ENCODE measurements around the gene MUS81. TPM values are rescaled to one million over a fixed set of nuclear protein-coding genes. Genes with fewer than 3 reads are reported as not detected.
"Not testable (repeated sequence)": the region's sequence is repeated elsewhere in the genome, so short reads cannot be mapped to it uniquely, and the experiment has no call there.

MUS81 gene
- total RNA-seq, 2 donors from 2014 or later = 51.0 to 64.5 TPM

GRCh38 chr11:65822776-65823528 lies 37.3 kb upstream of the MUS81 start:
- Histone ChIP-seq H3K4me1 (ENCODE audit: control insufficient read depth, insufficient read depth, low read length) (no peaks in the 10 kb centered on the region), H3K4me3 (ENCODE audit: low read length) (no peak overlapping the region), H3K36me3 (ENCODE audit: control insufficient read depth, insufficient read depth, low read length) (no peaks in the 10 kb centered on the region), H3K9me3 (ENCODE audit: control insufficient read depth, low read length) (no peaks in the 10 kb centered on the region), H3K27ac (ENCODE audit: low read depth, low read length) (no peak overlapping the region), H3K9ac (ENCODE audit: extremely low read depth, low read length, poor library complexity, severe bottlenecking) (no peak overlapping the region), H3K27me3 (ENCODE audit: control insufficient read depth, insufficient read depth, low read length, poor library complexity, severe bottlenecking) (peaks cover under 1% of the 10 kb centered on the region)
- no peak overlapping the region for H3K4me3 Mint-ChIP-seq
- H3K4me1 Mint-ChIP-seq = no peaks in the 10 kb centered on the region
- DNase-seq = no peak
- H3K9me3 Mint-ChIP-seq = no peaks in the 10 kb centered on the region
- no peaks in the 10 kb centered on the region for H3K36me3 Mint-ChIP-seq (ENCODE audit: low read depth)
- peaks cover 7% of the 10 kb centered on the region for H3K27me3 Mint-ChIP-seq (ENCODE audit: insufficient read depth)
- no peak for TF ChIP-seq CTCF (conservative IDR thresholded peaks at IDR 0.05)
- 90 to 93% methylated on average over 14 to 15 of the region's 15 CpGs for WGBS, 2 experiments (ENCODE audit: insufficient coverage in 1 of 2, insufficient read length in 1 of 2)
- no peak overlapping the region for H3K27ac Mint-ChIP-seq

- no peak overlapping the region for H3K27ac Mint-ChIP-seq
- no peaks in the 10 kb centered on the region for H3K4me1 Mint-ChIP-seq
- no peak overlapping the region for H3K9ac ChIP-seq (ENCODE audit: extremely low read depth, low read length, poor library complexity, severe bottlenecking)
- H3K36me3 ChIP-seq (ENCODE audit: control insufficient read depth, insufficient read depth, low read length) = no peaks in the 10 kb centered on the region
- no peak for DNase-seq
- H3K9me3 Mint-ChIP-seq = no peaks in the 10 kb centered on the region
- no peak for TF ChIP-seq CTCF (conservative IDR thresholded peaks at IDR 0.05)
- H3K4me1 ChIP-seq (ENCODE audit: control insufficient read depth, insufficient read depth, low read length) = no peaks in the 10 kb centered on the region
- H3K9me3 ChIP-seq (ENCODE audit: control insufficient read depth, low read length) = no peaks in the 10 kb centered on the region
- H3K36me3 Mint-ChIP-seq (ENCODE audit: low read depth) = no peaks in the 10 kb centered on the region
- H3K27me3 ChIP-seq (ENCODE audit: control insufficient read depth, insufficient read depth, low read length, poor library complexity, severe bottlenecking) = no peaks in the 10 kb centered on the region
- no peak overlapping the region for H3K4me3 Mint-ChIP-seq
- 91 to 100% methylated on average over 6 to 8 of the region's 8 CpGs for WGBS, 2 experiments (ENCODE audit: insufficient coverage in 1 of 2, insufficient read length in 1 of 2)
- H3K4me3 ChIP-seq (ENCODE audit: low read length) = no peak overlapping the region
- peaks cover 18% of the 10 kb centered on the region for H3K27me3 Mint-ChIP-seq (ENCODE audit: insufficient read depth)
- no peak overlapping the region for H3K27ac ChIP-seq (ENCODE audit: low read depth, low read length)
These were observed 33.1 kb upstream of the MUS81 start for GRCh38 chr11:65826984-65827735.

- H3K4me3 ChIP-seq (ENCODE audit: low read length) = no peak overlapping the region
- peaks cover 27% of the 10 kb centered on the region for H3K27me3 Mint-ChIP-seq (ENCODE audit: insufficient read depth)
- WGBS, 2 experiments (ENCODE audit: insufficient coverage in 1 of 2, insufficient read length in 1 of 2) = 76 to 83% methylated on average over 3 to 4 of the region's 4 CpGs
- DNase-seq = no peak
- H3K9me3 Mint-ChIP-seq = no peaks in the 10 kb centered on the region
- H3K27ac ChIP-seq (ENCODE audit: low read depth, low read length) = no peak overlapping the region
- H3K9me3 ChIP-seq (ENCODE audit: control insufficient read depth, low read length) = no peaks in the 10 kb centered on the region
- no peak overlapping the region for H3K9ac ChIP-seq (ENCODE audit: extremely low read depth, low read length, poor library complexity, severe bottlenecking)
- no peaks in the 10 kb centered on the region for H3K4me1 ChIP-seq (ENCODE audit: control insufficient read depth, insufficient read depth, low read length)
- H3K36me3 Mint-ChIP-seq (ENCODE audit: low read depth) = no peaks in the 10 kb centered on the region
- H3K4me3 Mint-ChIP-seq = no peak overlapping the region
- no peak for TF ChIP-seq CTCF (conservative IDR thresholded peaks at IDR 0.05)
- no peaks in the 10 kb centered on the region for H3K36me3 ChIP-seq (ENCODE audit: control insufficient read depth, insufficient read depth, low read length)
- no peak overlapping the region for H3K27ac Mint-ChIP-seq
- H3K27me3 ChIP-seq (ENCODE audit: control insufficient read depth, insufficient read depth, low read length, poor library complexity, severe bottlenecking) = peaks cover 11% of the 10 kb centered on the region
- peaks cover 4% of the 10 kb centered on the region for H3K4me1 Mint-ChIP-seq
These were observed 30.8 kb upstream of the MUS81 start for GRCh38 chr11:65829459-65829858.

GRCh38 chr11:65832231-65832630 lies 28.0 kb upstream of the MUS81 start:
- H3K9ac ChIP-seq (ENCODE audit: extremely low read depth, low read length, poor library complexity, severe bottlenecking); H3K4me1 ChIP-seq (ENCODE audit: control insufficient read depth, insufficient read depth, low read length); H3K27ac ChIP-seq (ENCODE audit: low read depth, low read length); DNase-seq; H3K36me3 Mint-ChIP-seq (ENCODE audit: low read depth); H3K4me3 ChIP-seq (ENCODE audit: low read length); H3K4me3 Mint-ChIP-seq; H3K9me3 ChIP-seq (ENCODE audit: control insufficient read depth, low read length); H3K9me3 Mint-ChIP-seq; H3K36me3 ChIP-seq (ENCODE audit: control insufficient read depth, insufficient read depth, low read length); H3K27ac Mint-ChIP-seq; H3K4me1 Mint-ChIP-seq: not testable (repeated sequence)
- H3K27me3 Mint-ChIP-seq (ENCODE audit: insufficient read depth) = peaks cover 28% of the 10 kb centered on the region
- peaks cover 11% of the 10 kb centered on the region for H3K27me3 ChIP-seq (ENCODE audit: control insufficient read depth, insufficient read depth, low read length, poor library complexity, severe bottlenecking)

Measured in endodermal cell (in vitro differentiated cells).